Muscle of arm (tissue), 14 donors: Measurements from ENCODE around the gene RNF212B. TPM values are rescaled to one million over a fixed set of nuclear protein-coding genes. Genes with fewer than 3 reads are reported as not detected.
A peak's percentile ranks its signal among the peaks of the same experiment; 100 is the strongest.
"Not testable (repeated sequence)": the region's sequence is repeated elsewhere in the genome, so short reads cannot be mapped to it uniquely, and the experiment has no call there.

Experiments used
- DNase-seq: peaks from one replicate; pipeline ENCODE4 v3.0.0-alpha.2; 2013
- long read RNA-seq, 11 donors: transcript quantifications; one replicate each; lab custom pipeline, GENCODE V29; 2026
- polyA plus RNA-seq, 12 donors: library from polyadenylated mRNA; unstranded; fragments of 120-200 nt; gene quantifications; one replicate each; pipeline ENCODE4 v1.2.1, GENCODE V29; 2013; ENCODE audit not compliant: insufficient read length in 12 of 12

The RNF212B gene, protein sequence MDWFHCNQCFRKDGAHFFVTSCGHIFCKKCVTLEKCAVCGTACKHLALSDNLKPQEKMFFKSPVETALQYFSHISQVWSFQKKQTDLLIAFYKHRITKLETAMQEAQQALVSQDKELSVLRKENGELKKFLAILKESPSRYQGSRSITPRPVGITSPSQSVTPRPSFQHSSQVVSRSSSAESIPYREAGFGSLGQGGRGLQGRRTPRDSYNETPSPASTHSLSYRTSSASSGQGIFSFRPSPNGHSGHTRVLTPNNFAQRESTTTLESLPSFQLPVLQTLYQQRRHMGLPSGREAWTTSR
- under 1 TPM in 3 of 12 donors, not detected in 9; 0.60 to 0.65 (median 0.63) TPM for polyA plus RNA-seq
- long read RNA-seq, donor 1, partial matches to known transcripts, result 7 of 7 reads
- long read RNA-seq, donor 1, other reads (novel, unspliced or antisense), result 0 of 7 reads
- long read RNA-seq, donor 2, result 0 reads
- long read RNA-seq, donor 3, result 0 reads
- long read RNA-seq, donor 4, result 0 reads
- long read RNA-seq, donor 5, result 0 reads
- long read RNA-seq, donor 6, result 0 reads
- long read RNA-seq, donor 7, result 0 reads
- long read RNA-seq, donor 8, result 0 reads
- long read RNA-seq, donor 9, result 0 reads
- long read RNA-seq, donor 10, result 0 reads
- long read RNA-seq, donor 11, result 0 reads

DNA sequence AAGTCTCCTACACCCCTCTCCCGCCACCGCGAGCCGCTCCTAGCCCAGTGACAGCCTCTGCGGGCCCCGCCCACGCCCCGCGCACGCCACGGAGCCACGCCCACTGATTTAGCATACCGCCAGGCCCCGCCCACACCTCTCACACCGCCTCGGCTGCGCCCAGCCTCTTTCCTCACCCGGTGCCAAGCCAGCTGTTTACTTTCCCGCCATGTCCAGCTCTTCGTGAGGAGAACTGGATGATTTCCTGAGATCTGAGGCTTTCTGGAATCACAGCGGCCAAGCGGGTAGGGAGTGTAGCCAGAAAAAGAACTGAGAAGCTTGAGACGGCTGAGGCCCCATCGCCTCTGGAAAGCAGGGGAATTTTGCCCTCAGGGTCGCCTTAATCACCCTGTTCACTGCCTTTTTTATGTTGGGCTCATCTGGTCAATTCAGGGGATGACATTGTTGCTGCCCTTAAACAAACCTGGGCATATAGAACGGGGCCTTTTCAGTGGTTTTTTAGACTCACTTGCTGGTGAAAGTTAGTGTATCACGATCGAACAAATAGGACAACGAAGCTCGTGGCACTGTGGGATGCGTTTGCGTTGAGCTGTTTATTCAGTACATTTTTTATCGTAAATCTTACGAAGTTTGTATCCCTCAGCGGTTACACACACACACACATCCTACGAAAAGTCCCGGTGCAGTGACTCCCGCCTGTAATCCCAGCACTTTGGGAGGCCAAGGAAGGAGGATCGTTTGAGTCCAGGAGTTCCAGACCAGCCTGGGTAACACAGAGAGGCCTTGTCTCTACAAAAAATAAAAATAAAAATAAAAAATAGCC, at the start of gene RNF212B:
Gene RNF212B (plus strand): TSS at position 165 of the 823 bp plus-strand sequence. CDS start 2,410 bp downstream, outside the sequence.
- DNase-seq, result peak; percentile 81

DNA sequence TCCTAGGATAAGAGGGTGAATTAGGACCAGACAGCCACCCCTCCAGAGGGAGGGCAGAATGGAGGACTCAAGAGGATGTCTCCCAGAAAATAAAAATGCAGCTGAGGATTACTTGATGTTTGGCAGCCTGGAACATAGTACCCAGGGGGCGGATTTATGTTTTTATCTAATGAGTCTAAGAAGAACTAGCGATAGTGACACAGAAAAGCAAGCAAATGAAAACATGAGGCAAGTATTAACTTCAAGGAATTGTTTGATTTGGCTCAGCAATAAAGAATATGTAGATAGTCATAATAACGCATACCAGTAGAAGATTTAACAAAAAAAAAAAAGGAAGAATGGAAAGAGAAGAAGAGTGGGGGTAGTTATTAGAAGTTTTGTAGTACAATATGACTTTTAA, 44.3 kb upstream of the RNF212B start:
- no peak for DNase-seq

DNA sequence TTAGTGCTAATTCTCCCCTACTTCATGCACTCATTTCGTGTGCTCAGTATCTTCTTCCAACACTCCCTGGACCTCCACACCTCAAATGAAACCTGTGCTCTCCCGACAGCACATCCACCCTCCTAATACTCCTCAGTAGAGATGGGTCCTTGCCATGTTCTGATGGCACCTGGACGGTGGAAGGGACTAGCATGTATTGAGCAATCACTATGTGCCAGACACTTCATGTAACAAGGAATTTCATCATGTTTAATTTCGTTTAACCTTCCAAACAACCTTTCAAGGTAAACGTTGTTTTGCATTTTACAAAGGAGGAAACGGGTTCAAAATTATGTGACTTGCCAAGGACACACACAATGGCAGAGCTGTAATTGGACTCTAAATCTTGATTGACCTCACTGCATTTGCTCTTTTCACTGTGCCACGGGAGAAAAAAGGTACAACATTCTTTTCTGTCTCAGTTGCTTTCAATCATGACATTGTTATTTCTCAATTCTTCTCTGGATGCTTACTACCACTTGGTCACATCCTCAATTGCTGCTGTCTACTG, 42.1 kb upstream of the RNF212B start:
- no peak for DNase-seq

DNA sequence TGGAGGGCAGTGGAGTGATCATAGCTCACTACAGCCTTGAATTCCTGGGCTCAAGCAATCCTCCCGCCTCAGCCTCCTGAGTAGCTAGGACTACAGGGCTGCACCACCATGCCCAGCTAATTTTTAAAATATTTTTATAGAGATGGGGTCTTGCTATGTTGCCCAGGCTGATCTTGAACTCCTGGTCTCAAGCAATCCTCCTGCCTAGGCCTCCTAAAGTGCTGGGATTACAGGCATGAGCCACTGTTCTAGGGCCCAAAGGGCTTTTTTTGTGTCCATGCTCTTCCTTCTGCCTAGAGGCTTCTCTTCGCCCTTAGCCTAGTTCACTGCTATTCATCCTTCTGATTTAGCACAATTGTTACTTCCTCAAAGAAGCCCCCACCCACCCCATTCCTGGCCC, 41.2 kb upstream of the RNF212B start:
- DNase-seq, result not testable (repeated sequence)

DNA sequence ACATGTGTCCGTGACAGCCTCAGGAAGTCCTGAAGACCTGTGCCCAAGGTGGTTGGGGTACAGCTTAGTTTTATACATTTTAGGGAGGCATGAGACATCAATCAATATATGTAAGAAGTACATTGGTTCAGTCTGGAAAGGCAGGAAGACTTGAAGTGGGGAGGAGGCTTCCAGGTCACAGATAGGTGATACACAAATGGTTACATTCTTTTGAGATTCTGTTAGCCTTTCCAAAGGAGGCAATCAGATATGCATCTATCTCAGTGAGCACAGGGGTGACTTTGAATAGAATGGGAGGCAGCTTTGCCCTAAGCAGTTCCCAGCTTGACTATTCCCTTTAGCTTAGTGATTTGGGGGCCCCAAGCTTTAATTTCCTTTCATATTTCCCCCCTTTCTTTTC, 38.6 kb upstream of the RNF212B start:
- DNase-seq, result not testable (repeated sequence)

DNA sequence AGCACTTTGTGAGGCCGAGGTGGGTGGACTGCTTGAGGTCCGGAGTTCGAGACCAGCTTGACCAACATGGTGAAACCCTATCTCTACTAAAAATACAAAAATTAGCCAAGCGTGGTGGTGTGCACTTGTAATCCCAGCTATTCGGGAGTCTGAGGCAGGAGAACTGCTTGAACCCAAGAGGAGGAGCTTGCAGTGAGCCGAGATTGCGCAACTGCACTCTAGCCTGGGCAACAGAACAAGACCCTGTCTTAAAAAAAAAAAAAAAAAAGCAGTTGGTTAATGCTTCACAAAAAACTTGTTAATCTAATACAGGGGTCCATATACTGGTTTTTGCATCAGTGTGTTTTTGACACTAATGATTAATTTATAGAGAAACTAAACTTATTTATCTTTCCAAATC, 35.7 kb upstream of the RNF212B start:
- DNase-seq, result no peak

DNA sequence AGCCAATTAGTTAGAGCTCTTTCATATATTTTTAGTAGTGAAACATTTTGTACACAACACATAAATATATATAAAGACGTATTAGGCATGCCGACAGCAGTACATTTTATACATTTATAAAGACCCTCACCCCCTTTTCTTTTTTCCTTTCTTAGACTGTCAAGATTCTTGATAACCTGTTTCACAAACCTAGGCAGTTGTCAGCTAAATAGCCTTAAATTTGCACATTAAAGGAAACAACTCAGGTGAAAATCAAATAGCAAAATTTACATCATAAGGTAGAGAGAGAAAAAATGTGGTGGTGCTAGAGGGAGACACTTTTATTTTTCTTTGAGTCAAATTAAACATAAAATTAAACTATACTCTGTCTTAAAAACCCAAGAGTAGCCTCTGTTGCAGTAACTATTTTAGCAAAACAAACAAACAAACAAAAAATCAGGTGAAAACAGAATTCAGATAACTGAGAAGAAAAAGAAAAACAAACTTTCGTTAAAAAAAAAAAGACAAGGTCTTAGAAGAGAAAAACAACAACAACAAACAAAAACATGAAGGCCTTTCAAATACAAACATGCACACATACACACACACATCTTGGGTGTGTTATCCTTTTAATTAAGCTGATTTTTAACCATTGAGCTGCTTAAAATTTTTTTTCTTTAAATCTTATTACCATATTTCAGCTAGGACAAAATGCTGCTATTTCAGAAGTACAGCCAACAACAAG, 31.2 kb upstream of the RNF212B start:
- no peak for DNase-seq

DNA sequence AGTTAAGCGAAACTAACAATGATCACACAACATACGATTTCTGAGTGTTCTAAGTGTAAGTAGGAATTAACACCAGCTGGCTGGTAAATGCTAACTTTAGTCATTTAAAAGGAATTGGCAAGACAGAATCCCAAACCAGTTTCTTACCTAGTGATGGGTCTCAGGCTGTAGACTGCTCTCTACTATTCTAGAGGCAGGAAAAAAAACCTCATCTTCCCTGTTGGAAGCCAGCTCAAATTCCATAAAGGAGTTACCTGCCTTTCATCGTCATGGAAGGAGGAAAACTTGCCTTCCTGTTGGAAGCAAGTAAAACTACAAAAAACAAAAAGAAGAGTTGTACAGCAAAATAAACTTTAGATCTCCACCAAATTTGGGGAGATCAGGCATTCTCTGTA, 30.6 kb upstream of the RNF212B start:
- no peak for DNase-seq

DNA sequence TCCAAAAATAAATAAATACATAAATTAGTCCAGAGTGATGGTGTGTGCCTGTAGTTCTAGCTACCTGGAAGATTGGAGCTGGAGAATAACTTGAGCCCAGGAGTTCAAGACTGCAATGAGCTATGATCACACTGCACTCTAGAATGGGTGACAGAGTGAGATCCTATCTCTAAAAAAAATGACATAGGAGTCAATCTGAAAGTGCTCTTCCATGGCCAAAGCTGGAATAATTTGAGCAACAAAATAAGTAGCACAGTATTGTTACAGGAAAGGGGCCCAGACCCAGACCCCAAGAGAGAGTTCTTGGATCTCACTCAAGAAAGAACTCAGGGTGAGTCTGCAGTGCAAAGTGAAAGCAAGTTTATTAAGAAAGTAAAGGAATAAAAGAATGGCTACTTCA, 29.4 kb upstream of the RNF212B start:
- DNase-seq, result peak; percentile 4

DNA sequence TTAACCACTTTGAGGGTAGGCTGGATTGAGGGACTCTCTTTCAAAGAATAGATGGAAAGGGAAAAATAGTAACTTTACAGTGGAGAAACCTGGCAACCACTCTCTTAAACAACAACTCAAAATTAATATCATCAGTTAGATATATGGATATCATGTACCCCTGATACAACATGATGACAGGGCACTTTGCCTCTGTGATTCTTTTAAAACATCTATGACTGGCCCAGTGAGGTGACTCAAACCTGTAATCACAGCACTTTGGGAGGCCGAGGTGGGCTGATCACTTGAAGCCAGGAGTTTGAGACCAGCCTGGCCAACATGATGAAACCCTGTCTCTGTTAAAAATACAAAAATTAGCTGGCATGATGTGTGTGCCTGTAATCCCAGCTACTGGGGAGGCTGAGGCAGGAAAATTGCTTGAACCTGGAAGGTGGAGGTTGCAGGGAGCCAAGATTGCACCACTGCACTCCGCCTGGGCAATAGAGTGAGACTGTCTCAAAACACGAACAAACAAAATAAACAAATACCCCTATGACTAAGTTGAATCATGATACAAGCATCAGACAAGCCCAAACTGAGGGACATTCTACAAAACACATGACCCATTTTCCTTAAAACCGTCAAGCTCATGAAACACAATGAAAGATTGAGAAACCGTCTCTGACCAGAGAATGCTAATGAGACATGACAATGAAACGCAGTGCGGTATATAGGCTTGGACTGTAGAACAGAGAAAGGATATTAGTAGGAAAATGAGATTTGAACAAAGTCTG, 27.9 kb upstream of the RNF212B start:
- no peak for DNase-seq

DNA sequence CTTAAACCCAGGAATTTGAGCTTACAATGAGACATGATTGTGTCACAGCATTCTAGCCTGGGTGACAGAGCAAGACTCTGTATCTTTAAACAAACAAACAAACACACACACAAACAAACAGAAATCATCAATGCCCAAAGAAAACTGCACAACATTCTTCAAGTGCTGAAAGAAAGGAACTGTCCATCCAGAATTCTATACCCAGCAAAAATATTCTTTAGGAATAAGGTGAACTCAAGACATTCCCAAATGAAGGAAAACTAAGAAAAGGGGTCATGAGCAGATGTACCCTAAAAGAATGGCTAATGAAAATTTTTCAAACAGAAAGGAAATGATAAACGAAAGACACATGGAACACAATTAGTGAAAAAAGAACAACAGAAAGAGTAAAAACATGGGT, 22.3 kb upstream of the RNF212B start:
- no peak for DNase-seq

DNA sequence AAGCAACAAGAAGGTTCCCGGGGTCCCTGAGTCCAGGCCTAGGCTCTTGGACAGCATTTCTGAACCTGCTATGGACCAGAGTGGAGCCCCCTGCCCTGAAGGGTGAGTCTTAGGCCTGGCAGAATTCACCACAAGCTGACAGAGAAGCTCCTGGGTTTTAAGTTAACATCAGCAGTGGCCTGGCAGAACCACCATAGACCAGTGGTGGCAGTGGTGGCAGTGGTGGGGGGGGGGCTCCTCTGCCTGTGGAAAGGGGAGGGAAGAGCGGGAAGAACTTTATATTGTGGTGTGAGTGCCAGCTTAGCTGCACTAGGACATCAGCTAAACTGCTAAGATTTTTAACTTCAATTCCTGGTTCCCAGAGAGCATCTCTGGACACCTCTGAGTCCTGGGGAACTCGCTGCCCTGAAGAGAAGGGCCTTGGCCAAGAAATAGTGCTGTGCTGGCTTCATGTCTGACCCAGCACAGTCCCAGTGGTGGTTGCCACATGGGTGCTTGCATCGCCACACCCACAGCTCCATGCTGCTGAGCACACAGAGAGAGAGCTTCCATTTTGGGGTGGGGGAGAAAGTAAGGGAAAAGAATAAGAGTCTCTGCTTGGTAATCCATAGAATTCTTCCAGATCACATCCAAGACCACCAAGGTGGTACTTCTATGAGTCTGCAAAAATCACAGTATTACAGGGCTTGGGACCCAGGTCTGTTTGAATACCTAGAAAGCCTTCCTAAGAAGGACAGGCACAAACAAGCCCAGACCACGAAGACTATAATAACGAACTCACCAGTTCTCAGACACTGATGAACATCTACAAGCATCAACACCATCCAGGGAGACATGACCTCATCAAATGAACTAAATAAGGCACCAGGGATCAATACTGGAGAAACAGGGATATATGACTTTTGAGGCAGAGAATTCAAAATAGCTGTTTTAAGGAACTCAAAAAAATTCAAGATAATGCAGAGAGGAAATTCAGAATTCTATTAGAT, 20.4 kb upstream of the RNF212B start:
- DNase-seq, result no peak

DNA sequence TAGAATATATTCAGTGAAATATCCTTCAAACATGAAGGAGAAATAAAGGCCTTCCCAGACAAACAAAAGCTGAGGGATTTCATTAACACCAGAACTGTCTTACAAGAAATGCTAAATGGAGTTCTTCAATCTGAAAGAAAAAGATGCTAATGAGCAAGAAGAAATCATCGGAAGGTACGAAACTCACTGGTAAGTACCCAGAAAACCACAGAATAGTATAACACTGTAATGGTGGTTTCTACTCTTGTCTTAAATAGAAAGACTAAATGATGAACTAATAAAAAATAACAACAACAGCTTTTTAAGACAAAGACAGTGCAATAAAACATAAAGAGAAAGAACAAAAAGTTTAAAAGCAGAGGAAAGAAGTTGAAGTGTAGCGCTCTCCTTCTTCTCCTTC, 18.7 kb upstream of the RNF212B start:
- no peak for DNase-seq

DNA sequence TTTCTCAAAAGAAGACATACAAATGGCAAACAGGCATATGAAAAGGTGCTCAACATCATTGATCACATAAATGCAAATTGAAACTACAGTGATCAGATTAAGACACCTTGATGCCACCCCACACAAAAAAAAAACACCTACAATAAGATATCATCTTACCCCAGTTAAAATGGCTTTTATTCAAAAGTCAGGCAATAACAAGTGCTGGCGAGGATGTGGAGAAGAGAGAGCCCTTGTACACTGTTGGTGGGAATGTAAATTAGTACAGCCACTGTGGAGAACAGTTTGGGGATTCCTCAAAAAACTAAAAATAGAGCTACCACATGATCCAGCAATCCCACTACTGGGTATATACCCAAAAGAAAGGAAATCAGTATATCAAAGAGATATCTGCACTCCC, 12.8 kb upstream of the RNF212B start:
- DNase-seq, result not testable (repeated sequence)

DNA sequence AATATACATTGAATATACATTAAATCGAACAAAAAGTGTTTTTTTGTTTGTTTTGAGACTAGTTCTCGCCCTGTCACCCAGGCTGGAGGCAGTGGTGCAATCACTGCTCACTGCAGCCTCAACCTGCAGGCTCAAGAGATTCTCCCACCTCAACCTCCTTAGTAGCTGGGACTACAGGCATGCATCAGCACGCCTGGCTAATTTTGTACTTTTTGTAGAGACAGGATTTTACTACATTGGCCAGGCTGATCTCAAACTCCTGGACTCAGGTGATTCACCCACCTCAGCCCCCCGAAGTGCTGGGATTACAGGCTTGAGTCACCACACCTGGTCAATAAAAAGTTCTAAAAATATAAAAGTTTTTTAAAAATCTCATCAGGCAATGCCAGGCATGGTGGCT, 10.2 kb upstream of the RNF212B start:
- DNase-seq, result no peak

DNA sequence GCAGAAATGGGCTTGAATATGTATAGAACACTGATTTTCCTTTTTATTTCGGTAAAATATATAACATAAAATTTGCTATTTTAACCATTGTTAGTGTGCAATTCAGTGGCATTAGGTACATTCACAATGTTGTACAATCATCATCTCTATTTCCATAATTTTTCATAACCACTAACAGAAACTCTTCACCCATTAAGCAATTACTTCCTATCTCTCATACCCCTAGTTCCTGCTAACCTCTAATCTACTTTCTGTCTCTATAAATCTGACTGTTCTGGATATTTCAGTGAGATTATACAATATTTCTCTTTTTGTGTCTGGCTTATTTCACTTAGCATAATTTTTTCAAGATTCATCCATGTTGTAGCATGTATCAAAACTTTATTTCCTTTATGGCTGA, 8.9 kb upstream of the RNF212B start:
- no peak for DNase-seq

DNA sequence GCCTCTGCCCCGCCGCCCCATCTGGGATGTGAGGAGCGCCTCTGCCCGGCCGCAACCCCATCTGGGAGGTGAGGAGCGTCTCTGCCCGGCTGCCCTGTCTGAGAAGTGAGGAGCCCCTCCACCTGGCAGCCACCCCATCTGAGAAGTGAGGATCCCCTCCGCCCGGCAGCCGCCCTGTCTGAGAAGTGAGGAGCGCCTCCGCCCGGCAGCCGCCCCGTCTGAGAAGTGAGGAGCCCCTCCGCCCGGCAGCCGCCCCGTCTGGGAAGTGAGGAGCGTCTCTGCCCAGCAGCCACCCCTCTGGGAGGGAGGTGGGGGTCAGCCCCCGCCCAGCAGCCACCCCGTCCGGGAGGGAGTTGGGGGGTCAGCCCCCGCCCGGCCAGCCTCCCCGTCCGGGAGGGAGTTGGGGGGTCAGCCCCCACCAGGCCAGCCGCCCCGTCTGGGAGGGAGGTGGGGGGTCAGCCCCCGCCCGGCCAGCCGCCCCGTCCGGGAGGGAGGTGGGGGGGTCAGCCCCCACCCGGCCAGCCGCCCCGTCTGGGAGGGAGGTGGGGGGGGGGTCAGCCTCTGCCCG, 5.4 kb upstream of the RNF212B start:
- not testable (repeated sequence) for DNase-seq

DNA sequence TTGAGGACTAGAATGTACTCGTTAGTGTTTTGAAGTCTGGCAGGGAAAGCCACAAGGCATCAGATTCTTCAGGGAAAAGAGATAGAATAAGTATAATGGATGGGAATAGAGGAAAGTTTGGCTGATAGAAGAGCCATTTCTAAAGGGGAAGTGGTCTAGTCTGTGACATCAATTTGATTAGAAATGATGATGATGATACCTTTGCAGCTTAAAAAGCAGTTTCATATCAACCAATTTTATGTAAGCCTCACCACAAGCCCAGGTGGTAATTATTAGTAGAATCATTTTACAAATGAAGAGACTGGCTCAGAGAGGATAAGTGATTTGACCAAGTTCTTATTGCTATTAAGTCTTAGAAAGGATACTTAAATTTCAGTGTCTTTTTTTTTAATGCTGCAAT, 2.9 kb downstream of the RNF212B start:
- no peak for DNase-seq
